Loucy (cell line): ENCODE data around the gene ATRNL1.

ENCODE experiments used
- EZH2phosphoT487 ChIP-seq: fragments of 200-600 bp; IDR thresholded peaks from 2 replicates; pipeline ENCODE4 v1.6.1; 2018; ENCODE audit warnings: antibody characterized with exemption, mild to moderate bottlenecking, moderate library complexity, borderline replicate concordance
- TF ChIP-seq, protein P1 (sequence below): fragments of 200-600 bp; sonication (generic); conservative IDR thresholded peaks from 2 replicates; pipeline ENCODE4 v1.5.1; 2014; ENCODE audit warnings: mild to moderate bottlenecking, antibody characterized with exemption, low read length

DNA sequence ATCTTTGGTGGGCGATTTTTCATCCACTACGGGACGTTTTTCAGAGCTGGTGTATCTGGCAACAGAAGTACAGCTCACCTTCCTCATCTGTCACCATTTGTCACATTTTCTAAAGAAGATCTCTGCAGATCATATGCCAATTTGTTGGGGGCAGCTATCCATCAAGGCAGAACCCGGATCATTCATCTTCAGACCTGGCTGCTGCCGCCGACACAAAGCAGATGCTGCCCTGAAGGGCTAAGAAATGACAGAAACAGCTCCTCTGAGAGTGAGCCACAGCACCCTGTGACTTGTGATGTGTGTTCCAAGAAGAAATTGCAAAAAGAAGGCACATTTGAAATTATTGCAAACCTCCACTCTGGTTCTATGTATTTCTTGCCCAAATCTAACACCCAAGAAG lies 888.9 kb downstream of the ATRNL1 start:
- TF ChIP-seq, protein P1, sequence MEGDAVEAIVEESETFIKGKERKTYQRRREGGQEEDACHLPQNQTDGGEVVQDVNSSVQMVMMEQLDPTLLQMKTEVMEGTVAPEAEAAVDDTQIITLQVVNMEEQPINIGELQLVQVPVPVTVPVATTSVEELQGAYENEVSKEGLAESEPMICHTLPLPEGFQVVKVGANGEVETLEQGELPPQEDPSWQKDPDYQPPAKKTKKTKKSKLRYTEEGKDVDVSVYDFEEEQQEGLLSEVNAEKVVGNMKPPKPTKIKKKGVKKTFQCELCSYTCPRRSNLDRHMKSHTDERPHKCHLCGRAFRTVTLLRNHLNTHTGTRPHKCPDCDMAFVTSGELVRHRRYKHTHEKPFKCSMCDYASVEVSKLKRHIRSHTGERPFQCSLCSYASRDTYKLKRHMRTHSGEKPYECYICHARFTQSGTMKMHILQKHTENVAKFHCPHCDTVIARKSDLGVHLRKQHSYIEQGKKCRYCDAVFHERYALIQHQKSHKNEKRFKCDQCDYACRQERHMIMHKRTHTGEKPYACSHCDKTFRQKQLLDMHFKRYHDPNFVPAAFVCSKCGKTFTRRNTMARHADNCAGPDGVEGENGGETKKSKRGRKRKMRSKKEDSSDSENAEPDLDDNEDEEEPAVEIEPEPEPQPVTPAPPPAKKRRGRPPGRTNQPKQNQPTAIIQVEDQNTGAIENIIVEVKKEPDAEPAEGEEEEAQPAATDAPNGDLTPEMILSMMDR: no peak
- TF ChIP-seq EZH2phosphoT487: no peak
